K562 (cell line): ENCODE measurements around the gene WLS. TPM values are rescaled to one million over a fixed set of nuclear protein-coding genes. Genes with fewer than 3 reads are reported as not detected.

Experiments
- RFX7 ChIP-seq: fragments of 250-450 bp; sonication (Bioruptor Pico); IDR thresholded peaks from 2 replicates; pipeline ENCODE4 v1.5.1; 2021; ENCODE audit warnings: mild to moderate bottlenecking
- SETDB1 ChIP-seq: IDR thresholded peaks from one replicate; pipeline ENCODE4 v1.6.1; 2012; ENCODE audit warnings: low read length, control low read depth, inconsistent platforms
- ZBTB40 ChIP-seq, 2 experiments: fragments of 450-650 bp in 1 of 2; sonication (generic) in 1 of 2; formaldehyde crosslinking in 1 of 2; IDR thresholded peaks; 2 replicates each; pipeline versions ENCODE4 v1.7.1 to v1.9.0; 2016 to 2022; ENCODE audit warnings: inconsistent platforms in 1 of 2, mild to moderate bottlenecking in 1 of 2, missing genetic modification reagents in 1 of 2
- polyA plus RNA-seq, 8 experiments: library from polyadenylated mRNA; depleted of rRNA in 4 of 8; stranded (reverse) in 5 of 8; unstranded in 3 of 8; fragments of >200 nt; fragmentation: Nextera tagmentation in 2 of 8; fragmentation: Illumina TruSeq in 1 of 8; extraction: Ambion mirVana in 2 of 8; extraction: Trizol in 1 of 8; gene quantifications; 2 replicates each; pipeline versions ENCODE4 v1.2.1 to v1.2.3, GENCODE V29; 2011 to 2014; ENCODE audit warnings: inconsistent platforms in 1 of 8, missing spikeins in 1 of 8
- total RNA-seq, 7 experiments: library from RNA; depleted of rRNA in 6 of 7; stranded (reverse); fragments of >200 nt in 6 of 7; fragmentation: Illumina TruSeq in 2 of 7; extraction: Trizol in 2 of 7; gene quantifications; 2 replicates each; pipeline versions ENCODE4 v1.2.1 to v1.2.3, GENCODE V29; 2011 to 2021; ENCODE audit warnings: low replicate concordance in 1 of 7

WLS gene
- total and polyA plus RNA-seq, 9 of the 15 experiments (the other 6 are each of a cell fraction or from before 2014, with no cell fraction given): 0.47 TPM; not detected in 8

- TF ChIP-seq ZBTB40 (IDR thresholded peaks at IDR 0.05) (no peak), ZBTB40 (CRISPR knock-in tag; IDR thresholded peaks at IDR 0.05) (no peak), RFX7 (CRISPR knock-in tag) (no peak), SETDB1 (no peak)
- TF ChIP-seq, all 486 proteins: peak for 0
Observed at GRCh38 chr1:68166348-68166747, 66.0 kb downstream of the WLS start (continued).
